IMR-90 (cell line): ENCODE measurements around the gene MOB3B. TPM values are rescaled to one million over a fixed set of nuclear protein-coding genes. Genes with fewer than 3 reads are reported as not detected.

Experiments
- ATAC-seq: fragments of 200-7000 bp; cut with Tn5 transposase; 2 replicates; pipeline ENCODE4 v1.9.1; 2020; ENCODE audit warnings: low read depth, mild to moderate bottlenecking, moderate library complexity
- BruUV-seq: library from RNA; stranded (reverse); fragments of 400-500 nt; replicated peaks from 2 replicates; lab custom pipeline; 2021; lab: Mats Ljungman, UMichigan
- CTCF ChIA-PET: fragments of 300-600 bp; formaldehyde crosslinking; extraction: SDS; loops from one replicate; lab custom pipeline; 2021; ENCODE audit warnings: antibody characterized with exemption; lab: Yijun Ruan, JAX
- POLR2A ChIA-PET: fragments of 300-600 bp; sonication (Branson Sonifier 250); formaldehyde crosslinking; loops from one replicate; lab custom pipeline; 2022; ENCODE audit warnings: antibody characterized with exemption; ENCODE audit not compliant: unreplicated experiment; lab: Charles Lee
- DNase-seq: peaks from one replicate; pipeline ENCODE4 v3.0.0; 2013
- H2AFZ ChIP-seq: replicated peaks from 2 replicates; pipeline ENCODE3; 2013; ENCODE audit warnings: low read length, mild to moderate bottlenecking; ENCODE audit not compliant: poor library complexity
- H2AK5ac ChIP-seq: 2 replicates; pipeline ENCODE4 v1.6.1; 2013; ENCODE audit warnings: low read depth, low read length, inconsistent platforms
- H2AK9ac ChIP-seq: replicated peaks from 2 replicates; pipeline ENCODE3; 2013; ENCODE audit warnings: mild to moderate bottlenecking, low read depth, low read length, moderate library complexity; ENCODE audit not compliant: poor library complexity
- H2BK120ac ChIP-seq: 2 replicates; pipeline ENCODE4 v1.6.1; 2013; ENCODE audit warnings: low read depth, low read length, inconsistent platforms
- H2BK15ac ChIP-seq: 3 replicates; pipeline ENCODE4 v1.6.1; 2013; ENCODE audit warnings: low read depth, low read length, inconsistent platforms
- H2BK20ac ChIP-seq: 2 replicates; pipeline ENCODE4 v1.6.1; 2013; ENCODE audit warnings: low read depth, mild to moderate bottlenecking, inconsistent platforms, low read length, moderate library complexity
- H2BK5ac ChIP-seq: 2 replicates; pipeline ENCODE4 v1.6.1; 2013; ENCODE audit warnings: mild to moderate bottlenecking, low read depth, low read length, inconsistent platforms; ENCODE audit not compliant: poor library complexity, severe bottlenecking
- H3K14ac ChIP-seq: replicated peaks from 2 replicates; pipeline ENCODE4 v1.6.1; 2013; ENCODE audit warnings: low read depth, low read length, inconsistent platforms
- H3K18ac ChIP-seq: 2 replicates; pipeline ENCODE4 v1.6.1; 2013; ENCODE audit warnings: low read depth, low read length, control low read depth
- H3K23ac ChIP-seq: 2 replicates; pipeline ENCODE4 v1.6.1; 2013; ENCODE audit warnings: low read depth, low read length, inconsistent platforms
- H3K27ac ChIP-seq: 2 replicates; pipeline ENCODE4 v1.5.1; 2013; ENCODE audit warnings: mild to moderate bottlenecking, control low read depth, low read length; ENCODE audit not compliant: insufficient read depth
- H3K27me3 ChIP-seq: 2 replicates; pipeline ENCODE4 v1.6.1; 2013; ENCODE audit warnings: low read length; ENCODE audit not compliant: control insufficient read depth, insufficient read depth
- H3K36me3 ChIP-seq: 2 replicates; pipeline ENCODE4 v1.6.1; 2013; ENCODE audit warnings: low read length, mixed read lengths; ENCODE audit not compliant: control insufficient read depth, insufficient read depth
- H3K4ac ChIP-seq: 2 replicates; pipeline ENCODE4 v1.6.1; 2013; ENCODE audit warnings: low read depth, low read length, inconsistent platforms
- H3K4me1 ChIP-seq: 2 replicates; pipeline ENCODE4 v1.6.1; 2013; ENCODE audit warnings: low read length, mixed read lengths; ENCODE audit not compliant: control insufficient read depth, insufficient read depth
- H3K4me2 ChIP-seq: 2 replicates; pipeline ENCODE4 v1.6.1; 2013; ENCODE audit warnings: low read depth, mild to moderate bottlenecking, control low read depth, low read length, moderate library complexity
- H3K4me3 ChIP-seq: 2 replicates; pipeline ENCODE4 v1.5.1; 2013; ENCODE audit warnings: low read depth, mild to moderate bottlenecking, control low read depth, low read length, moderate library complexity; ENCODE audit not compliant: insufficient read depth
- H3K56ac ChIP-seq: 2 replicates; pipeline ENCODE4 v1.6.1; 2013; ENCODE audit warnings: low read length, inconsistent platforms; ENCODE audit not compliant: insufficient read depth; ENCODE audit errors: extremely low read depth
- H3K79me1 ChIP-seq, 2 experiments: 2 replicates each; pipeline ENCODE4 v1.6.1; 2013; ENCODE audit warnings: low read length in 2 of 2, inconsistent platforms in 1 of 2, low read depth in 1 of 2
- H3K9ac ChIP-seq: 2 replicates; pipeline ENCODE4 v1.6.1; 2013; ENCODE audit warnings: low read depth, low read length, control low read depth
- H3K9me1 ChIP-seq: 2 replicates; pipeline ENCODE4 v1.6.1; 2013; ENCODE audit warnings: low read length, inconsistent platforms; ENCODE audit not compliant: insufficient read depth
- H3K9me3 ChIP-seq: 2 replicates; pipeline ENCODE4 v1.6.1; 2013; ENCODE audit warnings: low read length; ENCODE audit not compliant: control insufficient read depth, insufficient read depth
- H4K20me1 ChIP-seq: 2 replicates; pipeline ENCODE4 v1.6.1; 2013; ENCODE audit warnings: low read length, inconsistent platforms; ENCODE audit not compliant: insufficient read depth
- H4K5ac ChIP-seq: 2 replicates; pipeline ENCODE4 v1.6.1; 2013; ENCODE audit warnings: mild to moderate bottlenecking, low read depth, low read length, control low read depth
- H4K8ac ChIP-seq, 2 experiments: 2 replicates each; pipeline ENCODE4 v1.6.1; 2013; ENCODE audit warnings: low read depth in 2 of 2, low read length in 2 of 2, control low read depth in 1 of 2, inconsistent platforms in 1 of 2
- H4K91ac ChIP-seq: 2 replicates; pipeline ENCODE4 v1.6.1; 2013; ENCODE audit warnings: low read depth, low read length, inconsistent platforms; ENCODE audit not compliant: insufficient read depth
- BHLHE40 ChIP-seq: fragments of 150-350 bp; IDR thresholded peaks from 2 replicates; pipeline ENCODE4 v1.6.1; 2016; ENCODE audit warnings: mild to moderate bottlenecking, low read depth, low read length
- CEBPB ChIP-seq: IDR thresholded peaks from 2 replicates; pipeline ENCODE4 v1.6.1; 2012; ENCODE audit warnings: low read depth, low read length, improper control_type of control experiment
- CHD1 ChIP-seq: IDR thresholded peaks from 2 replicates; pipeline ENCODE4 v1.6.1; 2012; ENCODE audit warnings: low read depth, low read length, improper control_type of control experiment
- FOS ChIP-seq: fragments of 150-350 bp; IDR thresholded peaks from 2 replicates; pipeline ENCODE4 v1.6.1; 2016; ENCODE audit warnings: low read depth, low read length
- MAZ ChIP-seq: IDR thresholded peaks from 2 replicates; pipeline ENCODE4 v1.6.1; 2012; ENCODE audit warnings: low read depth, mild to moderate bottlenecking, low read length, improper control_type of control experiment, moderate library complexity, borderline replicate concordance
- NFE2L2 ChIP-seq: fragments of 150-350 bp; IDR thresholded peaks from 2 replicates; pipeline ENCODE4 v1.6.1; 2016; ENCODE audit warnings: low read depth, mild to moderate bottlenecking, low read length
- POLR2A ChIP-seq: IDR thresholded peaks from 2 replicates; pipeline ENCODE4 v1.6.1; 2012; ENCODE audit warnings: mild to moderate bottlenecking, low read depth, low read length
- RAD21 ChIP-seq: IDR thresholded peaks from 2 replicates; pipeline ENCODE4 v1.6.1; 2012; ENCODE audit warnings: low read length, improper control_type of control experiment
- RFX5 ChIP-seq: IDR thresholded peaks from 2 replicates; pipeline ENCODE4 v1.8.0; 2012; ENCODE audit warnings: low read depth, mild to moderate bottlenecking, low read length, moderate library complexity
- WGBS, 2 experiments: methylation state at CpG; one replicate each; pipeline versions ENCODE4 v1.1.5 to v1.1.7; 2013; ENCODE audit warnings: missing lambda C conversion rate in 2 of 2; ENCODE audit not compliant: insufficient read length in 1 of 2; ENCODE audit errors: extremely low coverage in 2 of 2; 5-methylcytosine and 5-hydroxymethylcytosine counted together
- dilution Hi-C: fragments of 300-500 bp; cut with HindIII; formaldehyde crosslinking; loops from one replicate; pipeline ENCODE4 v1.14.3; 2018; ENCODE audit warnings: low sequenced_read_pairs; ENCODE audit not compliant: unreplicated experiment
- in situ Hi-C: fragments of 300-500 bp; cut with MboI; formaldehyde crosslinking; loops from 3 replicates; pipeline ENCODE4 v1.14.3; 2019; ENCODE audit warnings: low sequenced_read_pairs, inconsistent platforms, mixed read lengths
- intact Hi-C: fragments of 100-400 bp; cut with micrococcal nuclease; formaldehyde crosslinking; loops from 2 replicates; pipeline ENCODE4 v1.10.0; 2022
- polyA plus RNA-seq, 3 experiments: library from polyadenylated mRNA; depleted of rRNA; stranded (reverse); fragments of >200 nt; gene quantifications; 2 replicates each; pipeline ENCODE4 v1.2.3, GENCODE V29; 2012; ENCODE audit warnings: low replicate concordance in 1 of 3
- total RNA-seq: library from RNA; depleted of rRNA; stranded (reverse); fragments of >200 nt; gene quantifications from 2 replicates; pipeline ENCODE4 v1.2.3, GENCODE V29; 2012
- TF ChIP-seq, protein P1 (sequence below): fragments of 150-350 bp; IDR thresholded peaks from 2 replicates; pipeline ENCODE4 v1.6.1; 2016; ENCODE audit warnings: low read depth, mild to moderate bottlenecking, low read length, moderate library complexity, borderline replicate concordance
- TF ChIP-seq, protein P2 (sequence below): fragments of 150-350 bp; IDR thresholded peaks from 2 replicates; pipeline ENCODE4 v1.6.1; 2017; ENCODE audit warnings: mild to moderate bottlenecking, antibody characterized with exemption, low read length, low read depth

Gene MOB3B
- total and polyA plus RNA-seq, 2 of the 4 experiments (the other 2 are of a cell fraction): under 0.01 to 0.02 TPM

DNA sequence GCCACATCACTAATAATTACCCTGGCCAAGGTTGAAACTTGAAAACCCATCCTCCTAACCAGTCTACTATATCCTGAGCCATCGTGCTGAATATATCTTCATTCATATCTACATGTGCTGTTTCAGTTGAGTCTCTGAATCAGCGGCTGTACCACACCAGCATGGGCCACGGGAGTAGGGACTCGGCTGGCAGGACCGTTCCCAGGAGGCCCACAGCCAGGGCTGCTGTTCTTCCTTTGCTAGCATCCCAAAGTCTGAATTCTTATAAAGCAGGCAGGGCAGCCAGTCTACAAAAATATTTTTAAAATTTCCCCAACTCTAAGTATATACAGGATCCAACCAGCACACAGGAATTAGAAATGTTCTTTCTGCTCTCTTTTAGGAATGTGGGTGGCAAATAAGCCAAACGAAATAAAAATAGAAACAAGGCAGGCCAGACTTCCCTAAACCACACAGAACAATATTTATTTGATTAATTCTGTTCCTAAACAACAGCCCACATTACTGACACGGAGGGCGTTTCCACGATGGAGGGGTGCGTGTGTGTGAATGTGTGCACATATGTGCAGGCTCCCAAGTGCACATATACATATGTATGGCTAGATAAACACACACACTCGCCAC is 189.8 kb downstream of the MOB3B start:
- CTCF ChIA-PET: no interaction called here
- no peak overlapping the region for H3K9ac ChIP-seq

More for the DNA sequence above, 189.8 kb downstream of the MOB3B start:
- ATAC-seq: peak; percentile 37
- 43% methylated on average over 3 of the region's 11 CpGs; no CpG with 5 or more reads in 1 of the 2 experiments for WGBS, 2 experiments
- POLR2A ChIA-PET: no interaction called here
- no peak overlapping the region for H3K23ac ChIP-seq
- no peak for TF ChIP-seq NFE2L2
- TF ChIP-seq, protein P1, sequence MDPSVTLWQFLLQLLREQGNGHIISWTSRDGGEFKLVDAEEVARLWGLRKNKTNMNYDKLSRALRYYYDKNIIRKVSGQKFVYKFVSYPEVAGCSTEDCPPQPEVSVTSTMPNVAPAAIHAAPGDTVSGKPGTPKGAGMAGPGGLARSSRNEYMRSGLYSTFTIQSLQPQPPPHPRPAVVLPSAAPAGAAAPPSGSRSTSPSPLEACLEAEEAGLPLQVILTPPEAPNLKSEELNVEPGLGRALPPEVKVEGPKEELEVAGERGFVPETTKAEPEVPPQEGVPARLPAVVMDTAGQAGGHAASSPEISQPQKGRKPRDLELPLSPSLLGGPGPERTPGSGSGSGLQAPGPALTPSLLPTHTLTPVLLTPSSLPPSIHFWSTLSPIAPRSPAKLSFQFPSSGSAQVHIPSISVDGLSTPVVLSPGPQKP: no peak
- TF ChIP-seq, protein P2, sequence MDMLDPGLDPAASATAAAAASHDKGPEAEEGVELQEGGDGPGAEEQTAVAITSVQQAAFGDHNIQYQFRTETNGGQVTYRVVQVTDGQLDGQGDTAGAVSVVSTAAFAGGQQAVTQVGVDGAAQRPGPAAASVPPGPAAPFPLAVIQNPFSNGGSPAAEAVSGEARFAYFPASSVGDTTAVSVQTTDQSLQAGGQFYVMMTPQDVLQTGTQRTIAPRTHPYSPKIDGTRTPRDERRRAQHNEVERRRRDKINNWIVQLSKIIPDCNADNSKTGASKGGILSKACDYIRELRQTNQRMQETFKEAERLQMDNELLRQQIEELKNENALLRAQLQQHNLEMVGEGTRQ: no peak
- TF ChIP-seq RAD21: no peak
- TF ChIP-seq MAZ: no peak
- TF ChIP-seq CEBPB: no peak
- no peak for TF ChIP-seq FOS
- no peak for TF ChIP-seq BHLHE40
- TF ChIP-seq RFX5: no peak
- no peak for TF ChIP-seq CHD1
- no peak for TF ChIP-seq POLR2A
- H3K9me3 ChIP-seq: no peaks in the 10 kb centered on the region
- no peak overlapping the region for H2AFZ ChIP-seq
- H3K36me3 ChIP-seq: no peaks in the 10 kb centered on the region
- no peak overlapping the region for H3K18ac ChIP-seq
- H4K20me1 ChIP-seq: no peaks in the 10 kb centered on the region
- in situ Hi-C loops (no loop called here), dilution Hi-C loops (no loop called here), intact Hi-C loops (no loop called here)
- no peak overlapping the region for H4K8ac ChIP-seq
- H3K27ac ChIP-seq: no peak overlapping the region
- no peak overlapping the region for H4K91ac ChIP-seq
- no peak overlapping the region for H2BK120ac ChIP-seq
- no peak overlapping the region for H3K14ac ChIP-seq
- H2BK5ac ChIP-seq: no peak overlapping the region
- no TSS peak for BruUV-seq
- H3K4ac ChIP-seq: no peak overlapping the region
- H3K79me1 ChIP-seq: no peaks in the 10 kb centered on the region
- no peak overlapping the region for H4K5ac ChIP-seq
- H3K9me1 ChIP-seq: no peaks in the 10 kb centered on the region; the same call in 1 of the 2 replicates
- H2BK15ac ChIP-seq: no peak overlapping the region
- no peak overlapping the region for H2AK9ac ChIP-seq
- no peak overlapping the region for H2BK20ac ChIP-seq
- H3K56ac ChIP-seq: no peak overlapping the region
- peaks cover 37% of the 10 kb centered on the region for H3K27me3 ChIP-seq
- DNase-seq: no peak
- no peaks in the 10 kb centered on the region; the same call in 1 of the 2 replicates for H3K4me1 ChIP-seq
- H3K4me3 ChIP-seq: no peak overlapping the region
- H3K4me2 ChIP-seq: peak overlapping the region; percentile 17; the same call in 1 of the 2 replicates
- H2AK5ac ChIP-seq: no peak overlapping the region
